ENCODE measurements around the gene TYSND1.
A peak's percentile ranks its signal among the peaks of the same experiment; 100 is the strongest.
"Not testable (repeated sequence)": the region's sequence is repeated elsewhere in the genome, so short reads cannot be mapped to it uniquely, and the experiment has no call there.

TYSND1 gene

GRCh38 chr10:70106958-70107791 is 39.3 kb downstream of the TYSND1 start:
- TF ChIP-seq POLR2A (IDR thresholded peaks at IDR 0.05; ENCODE audit: low read depth, low read length) (no peak), SPI1 (IDR thresholded peaks at IDR 0.05; ENCODE audit: low read depth, low read length) (peak; percentile 49; the same call in 1 of the 2 replicates)
- FAIRE-seq (peak; percentile 69), DNase-seq (ENCODE audit: insufficient read length, low spot score) (no peak)

GRCh38 chr10:70101668-70102067 is 44.8 kb downstream of the TYSND1 start:
- FAIRE-seq (no peak), DNase-seq (ENCODE audit: insufficient read length, low spot score) (no peak)
- TF ChIP-seq POLR2A (IDR thresholded peaks at IDR 0.05; ENCODE audit: low read depth, low read length) = no peak
- no peak for TF ChIP-seq SPI1 (IDR thresholded peaks at IDR 0.05; ENCODE audit: low read depth, low read length)
- TF ChIP-seq POLR2AphosphoS5 (IDR thresholded peaks at IDR 0.05; ENCODE audit: low read depth, low read length) = no peak
- TF ChIP-seq TAF1 (IDR thresholded peaks at IDR 0.05; ENCODE audit: low read depth, low read length) = no peak
- no peak for TF ChIP-seq PAX5 (IDR thresholded peaks at IDR 0.05; ENCODE audit: insufficient read depth, low read length, severe bottlenecking)
- TF ChIP-seq POU2F2 (IDR thresholded peaks at IDR 0.05; ENCODE audit: low read depth, low read length) = no peak

GRCh38 chr10:70101068-70101562 is 45.4 kb downstream of the TYSND1 start:
- FAIRE-seq = not testable (repeated sequence)

GRCh38 chr10:70098271-70098670 is 48.2 kb downstream of the TYSND1 start:
- no peak for FAIRE-seq
- TF ChIP-seq POLR2A (IDR thresholded peaks at IDR 0.05; ENCODE audit: low read depth, low read length) = no peak
- no peak for TF ChIP-seq TAF1 (IDR thresholded peaks at IDR 0.05; ENCODE audit: low read depth, low read length)
- TF ChIP-seq PAX5 (IDR thresholded peaks at IDR 0.05; ENCODE audit: insufficient read depth, low read length, severe bottlenecking) = no peak
- no peak for TF ChIP-seq POLR2AphosphoS5 (IDR thresholded peaks at IDR 0.05; ENCODE audit: low read depth, low read length)
- TF ChIP-seq POU2F2 (IDR thresholded peaks at IDR 0.05; ENCODE audit: low read depth, low read length) = no peak
- TF ChIP-seq SPI1 (IDR thresholded peaks at IDR 0.05; ENCODE audit: low read depth, low read length) = no peak

More at GRCh38 chr10:70101068-70101562, 45.4 kb downstream of the TYSND1 start:
- DNase-seq (ENCODE audit: insufficient read length, low spot score) = not testable (repeated sequence)

GRCh38 chr10:70097459-70097858 is 49.0 kb downstream of the TYSND1 start:
- no peak for DNase-seq (ENCODE audit: insufficient read length, low spot score)
- TF ChIP-seq POLR2AphosphoS5 (IDR thresholded peaks at IDR 0.05; ENCODE audit: low read depth, low read length) = no peak
- TF ChIP-seq POLR2A (IDR thresholded peaks at IDR 0.05; ENCODE audit: low read depth, low read length) = no peak
- no peak for TF ChIP-seq POU2F2 (IDR thresholded peaks at IDR 0.05; ENCODE audit: low read depth, low read length)
- TF ChIP-seq SPI1 (IDR thresholded peaks at IDR 0.05; ENCODE audit: low read depth, low read length) = no peak
- no peak for TF ChIP-seq PAX5 (IDR thresholded peaks at IDR 0.05; ENCODE audit: insufficient read depth, low read length, severe bottlenecking)
- TF ChIP-seq TAF1 (IDR thresholded peaks at IDR 0.05; ENCODE audit: low read depth, low read length) = no peak
- FAIRE-seq = no peak

More at GRCh38 chr10:70098271-70098670, 48.2 kb downstream of the TYSND1 start:
- DNase-seq (ENCODE audit: insufficient read length, low spot score) = no peak

- FAIRE-seq (no peak), DNase-seq (ENCODE audit: insufficient read length, low spot score) (no peak)
- TF ChIP-seq SPI1 (IDR thresholded peaks at IDR 0.05; ENCODE audit: low read depth, low read length) (no peak), POLR2AphosphoS5 (IDR thresholded peaks at IDR 0.05; ENCODE audit: low read depth, low read length) (no peak), POLR2A (IDR thresholded peaks at IDR 0.05; ENCODE audit: low read depth, low read length) (no peak), PAX5 (IDR thresholded peaks at IDR 0.05; ENCODE audit: insufficient read depth, low read length, severe bottlenecking) (no peak), TAF1 (IDR thresholded peaks at IDR 0.05; ENCODE audit: low read depth, low read length) (no peak), POU2F2 (IDR thresholded peaks at IDR 0.05; ENCODE audit: low read depth, low read length) (no peak)
These were observed 49.6 kb downstream of the TYSND1 start for GRCh38 chr10:70096705-70097420.

GRCh38 chr10:70096016-70096704 is 50.3 kb downstream of the TYSND1 start:
- DNase-seq (ENCODE audit: insufficient read length, low spot score) = no peak
- TF ChIP-seq SPI1 (IDR thresholded peaks at IDR 0.05; ENCODE audit: low read depth, low read length) (no peak), POLR2AphosphoS5 (IDR thresholded peaks at IDR 0.05; ENCODE audit: low read depth, low read length) (no peak), PAX5 (IDR thresholded peaks at IDR 0.05; ENCODE audit: insufficient read depth, low read length, severe bottlenecking) (no peak), TAF1 (IDR thresholded peaks at IDR 0.05; ENCODE audit: low read depth, low read length) (no peak), POU2F2 (IDR thresholded peaks at IDR 0.05; ENCODE audit: low read depth, low read length) (no peak), POLR2A (IDR thresholded peaks at IDR 0.05; ENCODE audit: low read depth, low read length) (no peak)
- no peak for FAIRE-seq

GRCh38 chr10:70094250-70094649 is 52.2 kb downstream of the TYSND1 start:
- TF ChIP-seq POLR2A (IDR thresholded peaks at IDR 0.05; ENCODE audit: low read depth, low read length) (no peak), POU2F2 (IDR thresholded peaks at IDR 0.05; ENCODE audit: low read depth, low read length) (no peak), TAF1 (IDR thresholded peaks at IDR 0.05; ENCODE audit: low read depth, low read length) (no peak), POLR2AphosphoS5 (IDR thresholded peaks at IDR 0.05; ENCODE audit: low read depth, low read length) (no peak), SPI1 (IDR thresholded peaks at IDR 0.05; ENCODE audit: low read depth, low read length) (no peak), PAX5 (IDR thresholded peaks at IDR 0.05; ENCODE audit: insufficient read depth, low read length, severe bottlenecking) (no peak)
- FAIRE-seq (peak; percentile 52), DNase-seq (ENCODE audit: insufficient read length, low spot score) (no peak)

- no peak for TF ChIP-seq SPI1 (IDR thresholded peaks at IDR 0.05; ENCODE audit: low read depth, low read length)
- no peak for TF ChIP-seq POLR2A (IDR thresholded peaks at IDR 0.05; ENCODE audit: low read depth, low read length)
- TF ChIP-seq POLR2AphosphoS5 (IDR thresholded peaks at IDR 0.05; ENCODE audit: low read depth, low read length) = no peak
- no peak for TF ChIP-seq POU2F2 (IDR thresholded peaks at IDR 0.05; ENCODE audit: low read depth, low read length)
- TF ChIP-seq PAX5 (IDR thresholded peaks at IDR 0.05; ENCODE audit: insufficient read depth, low read length, severe bottlenecking) = no peak
- TF ChIP-seq TAF1 (IDR thresholded peaks at IDR 0.05; ENCODE audit: low read depth, low read length) = no peak
- peak; percentile 69 for FAIRE-seq
- no peak for DNase-seq (ENCODE audit: insufficient read length, low spot score)
These were observed 53.1 kb downstream of the TYSND1 start for GRCh38 chr10:70093335-70093944.
